PC-9 (cell line): ENCODE data around the gene MYO5C. TPM values are rescaled to one million over a fixed set of nuclear protein-coding genes. Genes with fewer than 3 reads are reported as not detected.
A peak's percentile ranks its signal among the peaks of the same experiment; 100 is the strongest.

Experiments
- BruUV-seq: library from RNA; stranded (reverse); fragments of 400-500 nt; replicated peaks from 2 replicates; lab custom pipeline; 2021; lab: Mats Ljungman, UMichigan
- CTCF ChIA-PET: fragments of 300-600 bp; sonication (Branson Sonifier 250); formaldehyde crosslinking; loops from one replicate; lab custom pipeline; 2022; ENCODE audit warnings: antibody characterized with exemption; lab: Charles Lee
- POLR2A ChIA-PET: fragments of 300-600 bp; sonication (Branson Sonifier 250); formaldehyde crosslinking; loops from one replicate; lab custom pipeline; 2022; ENCODE audit warnings: antibody characterized with exemption; ENCODE audit not compliant: unreplicated experiment; lab: Charles Lee
- DNase-seq, 2 experiments: peaks; one replicate each; pipeline versions ENCODE4 v3.0.0 to v3.0.0-alpha.2; 2015 to 2022; ENCODE audit warnings: mixed read lengths in 1 of 2
- H2AFZ ChIP-seq: fragments of 200-600 bp; sonication (generic); 2 replicates; pipeline ENCODE4 v1.8.1; 2017; ENCODE audit warnings: antibody characterized with exemption
- H3F3A ChIP-seq: fragments of 200-600 bp; sonication (generic); 2 replicates; pipeline ENCODE4 v1.8.1; 2017; ENCODE audit warnings: antibody characterized with exemption, mild to moderate bottlenecking, low read depth; ENCODE audit not compliant: insufficient read depth
- H3K27ac ChIP-seq: fragments of 200-600 bp; sonication (generic); 2 replicates; pipeline ENCODE4 v1.6.1; 2016; ENCODE audit warnings: mixed run types
- H3K27me3 ChIP-seq: fragments of 200-600 bp; sonication (generic); 2 replicates; pipeline ENCODE4 v1.6.1; 2016; ENCODE audit warnings: low read depth, mixed run types; ENCODE audit not compliant: insufficient read depth
- H3K36me3 ChIP-seq: fragments of 200-600 bp; sonication (generic); 2 replicates; pipeline ENCODE4 v1.6.1; 2016; ENCODE audit warnings: low read depth, mixed run types
- H3K4me1 ChIP-seq: fragments of 200-600 bp; sonication (generic); replicated peaks from 2 replicates; pipeline ENCODE4 v1.6.1; 2016; ENCODE audit warnings: mixed run types; ENCODE audit not compliant: insufficient read depth
- H3K4me2 ChIP-seq: fragments of 200-600 bp; sonication (generic); 2 replicates; pipeline ENCODE4 v1.6.1; 2017; ENCODE audit warnings: mixed run types
- H3K4me3 ChIP-seq: fragments of 200-600 bp; sonication (generic); 2 replicates; pipeline ENCODE4 v1.6.1; 2016; ENCODE audit warnings: mixed run types
- H3K79me2 ChIP-seq: fragments of 200-600 bp; sonication (generic); 2 replicates; pipeline ENCODE4 v1.6.1; 2017; ENCODE audit warnings: low read depth, mixed run types
- H3K9me2 ChIP-seq: fragments of 200-600 bp; sonication (generic); 2 replicates; pipeline ENCODE4 v1.8.1; 2017; ENCODE audit warnings: mild to moderate bottlenecking; ENCODE audit not compliant: insufficient read depth
- H3K9me3 ChIP-seq: fragments of 200-600 bp; sonication (generic); 2 replicates; pipeline ENCODE4 v1.8.1; 2016; ENCODE audit warnings: low read depth; ENCODE audit not compliant: insufficient read depth
- H4K20me1 ChIP-seq: fragments of 200-600 bp; sonication (generic); 2 replicates; pipeline ENCODE4 v1.8.1; 2017; ENCODE audit not compliant: insufficient read depth
- EZH2 ChIP-seq: fragments of 200-600 bp; sonication (generic); IDR thresholded peaks from 2 replicates; pipeline ENCODE4 v1.8.0; 2017; ENCODE audit warnings: antibody characterized with exemption, low read depth
- intact Hi-C: fragments of 100-400 bp; cut with micrococcal nuclease; formaldehyde crosslinking; loops from one replicate; pipeline ENCODE4 v1.10.0; 2022; ENCODE audit not compliant: unreplicated experiment
- total RNA-seq: library from RNA; stranded (reverse); gene quantifications from 2 replicates; pipeline ENCODE4 v1.2.3, GENCODE V29; 2021
- TF ChIP-seq, protein P1 (sequence below): fragments of 200-600 bp; sonication (generic); conservative IDR thresholded peaks from 2 replicates; pipeline ENCODE4 v1.6.1; 2017; ENCODE audit warnings: mixed run types, antibody characterized with exemption, mild to moderate bottlenecking, moderate library complexity

MYO5C gene
- total RNA-seq, 1 experiment from 2014 or later = 41.1 TPM

DNA sequence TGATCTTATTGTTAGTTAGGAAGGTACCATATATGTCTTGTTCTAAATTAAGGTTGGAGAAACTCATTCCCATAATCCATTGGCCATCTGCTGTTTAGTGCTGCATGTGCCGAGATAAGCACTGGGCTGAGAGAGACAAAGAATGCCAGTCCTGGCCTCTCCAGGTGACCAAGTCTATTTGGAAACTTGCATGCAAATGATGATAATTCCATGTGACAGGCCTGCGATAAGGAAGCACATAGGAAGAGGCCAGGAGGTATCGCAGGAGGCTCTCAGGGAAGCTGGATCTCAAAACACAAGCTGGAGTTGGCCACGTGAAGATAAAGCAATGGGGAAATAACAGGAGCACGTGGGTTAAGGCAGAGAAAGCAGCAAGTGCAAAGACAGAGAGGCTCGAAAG is 39.7 kb downstream of the MYO5C start:
- Histone ChIP-seq H3F3A (peaks cover 19% of the 10 kb centered on the region), H3K4me2 (no peak overlapping the region), H3K4me3 (no peak overlapping the region), H3K4me1 (peaks cover 28% of the 10 kb centered on the region), H4K20me1 (no peaks in the 10 kb centered on the region), H3K27me3 (no peaks in the 10 kb centered on the region), H3K79me2 (no peaks in the 10 kb centered on the region), H3K36me3 (peaks cover 10% of the 10 kb centered on the region; the same call in 1 of the 2 replicates), H3K27ac (no peak overlapping the region), H3K9me2 (no peaks in the 10 kb centered on the region), H3K9me3 (no peaks in the 10 kb centered on the region), H2AFZ (no peak overlapping the region)
- BruUV-seq = no TSS peak
- intact Hi-C loops = loop anchor here (1.0 to 5.0 kb wide), 4 partner anchors 207 to 479 kb away; partner anchors contain the start of genes ARPP19 and MYO5A
- POLR2A ChIA-PET = interaction anchor here (0.5 kb wide), 1 partner anchor 513 kb away, joined by 11 read pairs; no protein-coding TSS in a partner anchor
- TF ChIP-seq, protein P1, sequence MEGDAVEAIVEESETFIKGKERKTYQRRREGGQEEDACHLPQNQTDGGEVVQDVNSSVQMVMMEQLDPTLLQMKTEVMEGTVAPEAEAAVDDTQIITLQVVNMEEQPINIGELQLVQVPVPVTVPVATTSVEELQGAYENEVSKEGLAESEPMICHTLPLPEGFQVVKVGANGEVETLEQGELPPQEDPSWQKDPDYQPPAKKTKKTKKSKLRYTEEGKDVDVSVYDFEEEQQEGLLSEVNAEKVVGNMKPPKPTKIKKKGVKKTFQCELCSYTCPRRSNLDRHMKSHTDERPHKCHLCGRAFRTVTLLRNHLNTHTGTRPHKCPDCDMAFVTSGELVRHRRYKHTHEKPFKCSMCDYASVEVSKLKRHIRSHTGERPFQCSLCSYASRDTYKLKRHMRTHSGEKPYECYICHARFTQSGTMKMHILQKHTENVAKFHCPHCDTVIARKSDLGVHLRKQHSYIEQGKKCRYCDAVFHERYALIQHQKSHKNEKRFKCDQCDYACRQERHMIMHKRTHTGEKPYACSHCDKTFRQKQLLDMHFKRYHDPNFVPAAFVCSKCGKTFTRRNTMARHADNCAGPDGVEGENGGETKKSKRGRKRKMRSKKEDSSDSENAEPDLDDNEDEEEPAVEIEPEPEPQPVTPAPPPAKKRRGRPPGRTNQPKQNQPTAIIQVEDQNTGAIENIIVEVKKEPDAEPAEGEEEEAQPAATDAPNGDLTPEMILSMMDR = no peak
- TF ChIP-seq EZH2 = no peak
- CTCF ChIA-PET = interaction anchor here (2.7 kb wide), 1 partner anchor 208 kb away, joined by 5 read pairs; no protein-coding TSS in a partner anchor
- no peak for DNase-seq

DNA sequence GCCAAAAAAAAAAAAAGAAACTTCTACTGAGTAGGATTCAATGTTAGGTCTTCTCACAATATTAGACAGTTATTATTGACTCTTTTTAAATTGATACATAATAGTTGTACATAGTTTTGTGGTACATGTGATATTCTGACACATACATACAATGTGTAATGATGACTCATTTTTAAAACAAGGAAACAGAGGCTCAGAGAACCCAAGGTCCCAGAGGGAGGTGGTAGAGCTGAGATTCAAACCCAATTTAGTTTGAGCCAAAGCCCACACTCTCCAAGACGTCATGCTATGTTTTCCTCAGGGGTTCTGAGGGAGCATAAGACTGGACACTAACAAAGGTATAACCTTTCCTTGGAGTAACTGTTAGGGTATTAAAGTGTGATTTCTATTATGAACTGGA is 40.6 kb downstream of the MYO5C start:
- no peak overlapping the region for H2AFZ ChIP-seq
- intact Hi-C loops = loop anchor here (5.0 kb wide), 1 partner anchor 272 kb away; the partner anchor contains the start of gene MYO5A
- peaks cover 33% of the 10 kb centered on the region for H3K4me1 ChIP-seq
- ChIA-PET CTCF (interaction anchor here (0.6 to 0.7 kb wide), 2 partner anchors 305 to 369 kb away, joined by 3 to 4 read pairs; no protein-coding TSS in a partner anchor), POLR2A (interaction anchor here (0.7 kb wide), 1 partner anchor 189 kb away, joined by 4 read pairs; no protein-coding TSS in a partner anchor)
- H4K20me1 ChIP-seq = no peaks in the 10 kb centered on the region
- H3K27ac ChIP-seq = peak overlapping the region; percentile 31; the same call in 1 of the 2 replicates
- H3K4me2 ChIP-seq = no peak overlapping the region
- peaks cover 16% of the 10 kb centered on the region; the same call in 1 of the 2 replicates for H3K36me3 ChIP-seq
- no peaks in the 10 kb centered on the region for H3K9me2 ChIP-seq
- H3K27me3 ChIP-seq = no peaks in the 10 kb centered on the region
- peaks cover 19% of the 10 kb centered on the region for H3F3A ChIP-seq
- H3K4me3 ChIP-seq = no peak overlapping the region
- no peaks in the 10 kb centered on the region for H3K79me2 ChIP-seq
- no peaks in the 10 kb centered on the region for H3K9me3 ChIP-seq
- no TSS peak for BruUV-seq
- DNase-seq = no peak
- no peak for TF ChIP-seq EZH2
- TF ChIP-seq, protein P1 = no peak

DNA sequence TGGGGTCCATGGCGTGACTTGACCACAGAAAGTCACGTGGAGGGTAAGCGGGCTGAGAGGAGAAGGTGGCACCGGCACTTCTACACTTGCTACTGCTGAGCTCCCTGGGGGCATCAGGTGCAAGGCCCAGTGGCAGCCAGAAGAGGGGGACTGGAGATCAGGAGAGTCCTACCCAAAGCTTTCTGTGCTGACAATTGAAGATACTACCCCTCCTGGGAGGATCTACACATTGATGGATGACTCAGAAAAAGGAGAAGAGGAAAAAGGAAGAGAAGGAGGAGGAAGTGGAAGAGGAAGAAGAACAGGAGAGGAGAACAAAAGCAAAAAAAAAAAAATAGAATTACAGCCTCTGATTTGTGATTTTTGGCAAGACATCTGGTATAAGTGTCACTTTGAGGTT is 41.2 kb downstream of the MYO5C start:
- intact Hi-C loops = no loop called here
- no peaks in the 10 kb centered on the region for H3K9me3 ChIP-seq
- peaks cover 19% of the 10 kb centered on the region for H3F3A ChIP-seq
- H3K36me3 ChIP-seq = peaks cover 16% of the 10 kb centered on the region; the same call in 1 of the 2 replicates
- H3K27ac ChIP-seq = no peak overlapping the region
- ChIA-PET CTCF (interaction anchor here (0.6 to 1.0 kb wide), 3 partner anchors 209 to 370 kb away, joined by 3 to 4 read pairs (median 3); no protein-coding TSS in a partner anchor), POLR2A (interaction anchor here (0.5 to 0.7 kb wide), 2 partner anchors 190 to 386 kb away, joined by 3 to 4 read pairs; no protein-coding TSS in a partner anchor)
- no peak for DNase-seq
- no peaks in the 10 kb centered on the region for H3K9me2 ChIP-seq
- no TSS peak for BruUV-seq
- peaks cover 33% of the 10 kb centered on the region for H3K4me1 ChIP-seq
- no peaks in the 10 kb centered on the region for H3K79me2 ChIP-seq
- H2AFZ ChIP-seq = no peak overlapping the region
- no peak overlapping the region for H3K4me2 ChIP-seq
- H3K27me3 ChIP-seq = no peaks in the 10 kb centered on the region
- TF ChIP-seq, protein P1 = no peak
- no peak for TF ChIP-seq EZH2
- no peak overlapping the region for H3K4me3 ChIP-seq
- H4K20me1 ChIP-seq = no peaks in the 10 kb centered on the region
